ENCODE data around the gene NME9.

NME9 gene

DNA sequence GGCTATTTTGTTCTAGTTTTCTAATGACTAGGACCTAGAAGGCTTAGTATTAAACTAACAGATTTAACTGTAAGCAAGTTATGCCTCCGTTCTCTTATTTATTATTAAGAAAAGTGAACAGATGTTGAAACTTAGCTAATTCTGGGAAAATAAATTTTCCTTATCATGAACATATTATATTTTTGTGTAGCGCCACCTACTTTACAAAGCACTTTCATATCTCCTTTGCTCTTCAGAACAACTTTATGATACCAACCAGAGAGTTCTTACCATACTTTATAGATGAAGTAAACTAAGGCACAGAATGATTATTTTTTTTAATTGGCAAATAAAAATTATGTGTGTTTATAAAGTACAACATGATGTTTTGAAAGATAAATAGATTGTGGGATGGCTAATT lies 59.4 kb downstream of the NME9 start:
- no peak for DNase-seq

DNA sequence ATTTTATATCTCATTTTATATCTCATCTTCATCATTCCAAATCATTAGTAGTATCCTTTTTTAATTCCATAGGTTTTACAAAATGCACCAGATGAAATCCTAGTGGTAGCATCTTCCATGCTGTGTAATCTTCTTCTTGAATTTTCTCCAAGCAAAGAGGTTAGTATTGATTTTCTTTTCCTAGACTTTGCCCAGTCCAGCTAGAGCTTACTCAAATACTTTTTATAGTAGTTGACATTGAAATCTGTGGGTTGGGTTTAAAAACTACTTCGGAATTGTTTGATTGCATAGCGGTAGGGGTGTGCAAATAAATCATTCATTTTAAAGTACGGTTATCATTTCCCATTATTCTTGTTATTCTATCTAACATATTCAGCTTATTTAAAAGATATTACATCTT lies 62.6 kb downstream of the NME9 start:
- DNase-seq, result no peak

DNA sequence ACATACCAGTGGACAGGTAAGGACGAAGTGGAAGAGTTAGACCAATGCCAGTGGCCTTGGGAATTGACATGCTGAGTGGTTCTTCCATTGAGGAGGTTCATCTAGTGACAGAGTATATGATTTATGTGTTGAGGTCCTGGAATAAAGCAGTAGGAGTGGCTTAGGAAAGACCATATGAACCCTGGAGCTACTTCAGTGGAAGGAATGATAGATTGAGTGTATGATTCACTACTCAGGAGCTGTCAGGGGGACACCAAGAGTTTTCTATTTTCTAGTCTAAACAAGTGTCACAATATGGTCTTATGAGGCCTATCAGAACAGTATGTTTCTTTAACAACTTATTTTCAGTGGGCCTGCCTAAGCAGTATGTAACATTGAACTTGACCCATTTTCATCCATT lies 63.9 kb downstream of the NME9 start:
- DNase-seq, result no peak

DNA sequence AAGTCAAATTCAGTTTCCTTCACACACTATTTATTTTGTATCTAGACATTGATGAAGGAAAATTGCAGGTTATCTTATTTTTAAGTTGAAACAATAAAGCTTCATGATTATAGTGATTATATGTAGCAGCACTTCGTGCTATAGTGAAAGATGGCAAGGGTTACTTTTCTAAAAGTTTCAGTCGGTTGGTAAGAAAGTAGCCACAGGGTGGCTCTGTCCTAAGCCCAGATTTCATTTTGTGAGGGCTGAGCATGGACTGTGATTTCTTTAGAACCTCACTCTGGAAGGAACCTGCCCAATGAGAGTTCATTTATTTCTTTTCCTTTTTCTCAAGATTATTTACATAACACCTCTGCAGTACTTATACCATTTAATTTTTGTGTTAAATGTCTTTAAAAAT lies 66.5 kb downstream of the NME9 start:
- no peak for DNase-seq

DNA sequence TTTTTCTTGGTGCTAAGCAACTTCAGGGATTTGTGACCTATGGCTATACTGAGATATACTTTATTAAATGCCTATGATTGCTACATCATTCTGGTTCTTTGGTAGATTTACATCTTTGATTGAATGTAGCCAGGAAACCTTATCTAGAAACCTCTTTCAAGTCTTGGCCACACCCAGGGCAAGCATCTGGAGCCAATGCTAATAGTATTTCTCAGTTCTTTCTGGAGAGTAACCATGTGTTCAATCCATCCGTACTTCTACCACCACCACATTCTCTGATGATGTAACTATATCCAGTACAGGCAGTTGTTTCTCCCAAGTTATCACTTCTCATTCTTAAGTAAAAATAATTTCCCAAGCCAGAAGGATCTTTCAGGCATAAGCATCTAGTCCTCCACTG lies 69.0 kb downstream of the NME9 start:
- DNase-seq, result no peak

DNA sequence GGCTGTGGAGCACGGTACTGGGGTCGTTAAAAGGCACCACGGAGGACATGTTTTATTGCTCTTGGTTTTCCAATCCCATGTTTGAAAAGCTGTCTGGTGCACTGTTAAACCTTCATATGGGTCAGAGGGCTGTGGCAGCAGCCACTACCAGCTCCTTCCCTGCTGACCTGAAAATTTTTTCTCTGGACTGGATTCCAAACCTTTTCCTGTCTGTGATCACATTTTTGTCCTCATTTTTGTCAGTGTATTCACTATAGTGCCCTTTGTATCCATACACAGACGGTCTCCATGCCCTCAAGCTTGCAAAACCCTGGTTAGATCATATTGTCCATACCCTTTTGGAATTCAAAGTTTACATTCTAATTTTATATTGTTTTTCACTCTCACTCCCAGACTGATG lies 70.5 kb downstream of the NME9 start:
- DNase-seq, result no peak

DNA sequence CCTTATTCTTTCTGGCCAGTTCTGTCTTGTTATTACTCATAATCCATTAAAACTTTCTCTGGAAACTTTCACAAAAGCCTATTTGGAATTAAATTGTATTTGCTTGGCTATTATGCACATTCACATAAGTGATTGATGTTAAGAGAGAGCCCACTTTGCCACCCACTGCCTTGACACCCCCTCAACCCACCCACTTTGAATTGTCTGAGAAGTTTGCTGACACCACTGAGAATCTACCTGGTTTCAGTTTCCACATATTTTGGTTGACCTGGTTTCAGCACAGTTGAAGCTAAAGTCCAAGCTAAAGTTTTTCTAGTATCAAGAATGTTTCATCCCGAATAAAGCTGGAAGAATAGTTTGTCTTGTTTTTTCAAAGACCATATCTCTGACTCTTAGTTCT lies 71.7 kb downstream of the NME9 start:
- no peak for DNase-seq

DNA sequence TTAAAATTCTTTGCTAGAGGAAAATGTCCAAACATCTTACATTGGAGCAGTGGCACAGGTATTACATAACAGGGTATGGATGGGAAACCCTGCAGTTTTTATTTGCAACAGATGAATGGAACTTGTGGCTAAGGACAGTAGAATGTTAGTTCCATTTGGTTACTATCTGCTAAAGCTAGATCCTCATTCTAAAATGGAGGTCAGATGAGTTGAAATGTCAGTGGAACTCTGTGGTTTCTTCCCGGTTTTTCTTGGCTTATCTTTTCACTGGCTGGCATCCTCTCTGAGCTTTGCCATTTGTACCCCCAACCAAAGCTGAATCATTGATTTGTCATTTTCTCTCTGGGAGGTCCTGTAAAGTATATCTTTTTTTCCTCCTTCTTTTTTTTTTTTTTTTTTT lies 73.6 kb downstream of the NME9 start:
- DNase-seq, result no peak

DNA sequence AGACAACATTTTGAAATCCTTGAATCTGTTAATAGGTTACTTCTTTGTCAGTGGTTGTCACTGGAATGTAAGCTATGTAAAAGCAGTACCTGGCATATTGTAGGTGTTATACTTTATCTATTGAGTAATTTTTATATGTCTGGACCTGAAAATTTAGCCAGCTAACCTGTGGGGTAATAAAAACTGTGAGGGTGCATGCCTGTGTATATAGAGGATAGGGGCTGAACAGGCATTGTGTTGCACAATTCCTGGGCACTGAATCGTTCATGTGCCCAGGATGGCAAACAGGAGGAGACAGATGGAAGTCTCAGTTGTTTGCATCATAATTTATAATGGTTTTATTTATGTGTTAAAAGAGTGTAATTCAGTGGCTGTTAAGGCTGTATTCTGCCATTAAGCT lies 75.4 kb downstream of the NME9 start:
- DNase-seq, result no peak

DNA sequence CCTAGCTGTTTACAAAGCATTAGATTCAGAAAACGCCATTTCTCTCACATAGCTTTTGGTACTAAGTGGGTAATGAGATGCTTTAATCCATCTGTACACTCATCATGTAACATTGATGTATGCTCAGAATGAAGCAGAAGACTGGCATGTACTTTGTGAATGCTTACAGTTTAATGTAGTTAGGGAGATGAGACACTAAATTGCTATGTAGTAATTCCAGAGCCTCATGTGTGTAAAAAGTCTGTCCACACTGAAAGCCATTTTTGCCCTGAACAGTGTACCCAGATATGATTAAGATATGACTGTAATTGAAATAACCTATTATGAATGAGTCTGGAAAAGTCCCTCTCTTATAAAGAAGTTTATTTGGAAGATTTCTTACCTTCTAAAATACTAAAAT lies 76.0 kb downstream of the NME9 start:
- no peak for DNase-seq

Data from stimulated activated CD4-positive, alpha-beta T cell treated with anti-CD3 and anti-CD28 coated beads, Interleukin-2, amount 100 ng/mL, for 48 hours (primary cell).